HepG2 (cell line): Measurements from ENCODE around the gene FOXR1. TPM values are rescaled to one million over a fixed set of nuclear protein-coding genes. Genes with fewer than 3 reads are reported as not detected.
A peak's percentile ranks its signal among the peaks of the same experiment; 100 is the strongest.

Experiments used
- CEBPZ ChIP-seq: IDR thresholded peaks from 2 replicates; pipeline ENCODE4 v1.6.1; 2012; ENCODE audit warnings: low read length, improper control_type of control experiment
- FOXM1 ChIP-seq: sonication (generic); formaldehyde crosslinking; IDR thresholded peaks from 2 replicates; pipeline ENCODE4 v1.5.0; 2020; ENCODE audit warnings: missing genetic modification reagents
- GPBP1L1 ChIP-seq: sonication (generic); formaldehyde crosslinking; IDR thresholded peaks from 2 replicates; pipeline ENCODE4 v1.5.0; 2020; ENCODE audit warnings: mild to moderate bottlenecking, missing genetic modification reagents
- GTF2F1 ChIP-seq: fragments of 150-350 bp; IDR thresholded peaks from 2 replicates; pipeline ENCODE4 v1.6.1; 2014; ENCODE audit warnings: low read length
- NFE2L2 ChIP-seq: fragments of 150-350 bp; IDR thresholded peaks from 2 replicates; pipeline ENCODE4 v1.6.1; 2014; ENCODE audit warnings: low read length
- NONO ChIP-seq, 2 experiments: fragments of 450-650 bp in 1 of 2; sonication (generic) in 1 of 2; formaldehyde crosslinking in 1 of 2; IDR thresholded peaks in 1 of 2; conservative IDR thresholded peaks in 1 of 2; 2 replicates each; pipeline versions ENCODE4 v1.6.1 to v1.8.0; 2017 to 2022; ENCODE audit warnings: mild to moderate bottlenecking in 1 of 2, missing genetic modification reagents in 1 of 2, moderate library complexity in 1 of 2
- SNAPC4 ChIP-seq: sonication (generic); formaldehyde crosslinking; IDR thresholded peaks from 2 replicates; pipeline ENCODE4 v1.4.0; 2020; ENCODE audit warnings: mild to moderate bottlenecking, missing genetic modification reagents
- ZNF138 ChIP-seq: sonication (generic); formaldehyde crosslinking; IDR thresholded peaks from 2 replicates; pipeline ENCODE4 v1.5.0; 2020; ENCODE audit warnings: mild to moderate bottlenecking, low read depth, missing genetic modification reagents
- ZNF326 ChIP-seq: sonication (generic); formaldehyde crosslinking; IDR thresholded peaks from 2 replicates; pipeline ENCODE4 v1.4.0; 2020; ENCODE audit warnings: missing genetic modification reagents, borderline replicate concordance
- ZNF331 ChIP-seq: sonication (generic); formaldehyde crosslinking; IDR thresholded peaks from 2 replicates; pipeline ENCODE4 v1.4.0; 2020; ENCODE audit warnings: missing genetic modification reagents
- ZNF549 ChIP-seq: sonication (generic); formaldehyde crosslinking; IDR thresholded peaks from 2 replicates; pipeline ENCODE4 v1.5.0; 2020; ENCODE audit warnings: missing genetic modification reagents
- ZNF563 ChIP-seq: sonication (generic); formaldehyde crosslinking; IDR thresholded peaks from 2 replicates; pipeline ENCODE4 v1.8.0; 2022; ENCODE audit warnings: mild to moderate bottlenecking, moderate library complexity, missing genetic modification reagents
- polyA plus RNA-seq, 8 experiments: library from polyadenylated mRNA; depleted of rRNA in 3 of 8; stranded (reverse) in 7 of 8; unstranded in 1 of 8; fragments of >200 nt; fragmentation: Illumina TruSeq in 4 of 8; extraction: Trizol in 4 of 8; gene quantifications; 2 replicates each; pipeline versions ENCODE4 v1.2.1 to v1.2.3, GENCODE V29; 2011 to 2016; ENCODE audit warnings: low read depth in 4 of 8, missing spikeins in 1 of 8, mixed read lengths in 1 of 8; ENCODE audit not compliant: insufficient read depth in 1 of 8
- total RNA-seq, 5 experiments: library from RNA; depleted of rRNA; stranded (reverse); fragments of >200 nt; fragmentation: Illumina TruSeq; extraction: Trizol; gene quantifications; 2 replicates each; pipeline ENCODE4 v1.2.3, GENCODE V29; 2016; ENCODE audit warnings: low read depth in 1 of 5
- TF ChIP-seq, protein P1 (sequence below): sonication (generic); formaldehyde crosslinking; IDR thresholded peaks from 2 replicates; pipeline ENCODE4 v1.4.0; 2020; ENCODE audit warnings: missing genetic modification reagents

The FOXR1 gene
- total and polyA plus RNA-seq, 2 of the 13 experiments (the other 11 are each of a cell fraction or from before 2014, with no cell fraction given) = not detected

DNA sequence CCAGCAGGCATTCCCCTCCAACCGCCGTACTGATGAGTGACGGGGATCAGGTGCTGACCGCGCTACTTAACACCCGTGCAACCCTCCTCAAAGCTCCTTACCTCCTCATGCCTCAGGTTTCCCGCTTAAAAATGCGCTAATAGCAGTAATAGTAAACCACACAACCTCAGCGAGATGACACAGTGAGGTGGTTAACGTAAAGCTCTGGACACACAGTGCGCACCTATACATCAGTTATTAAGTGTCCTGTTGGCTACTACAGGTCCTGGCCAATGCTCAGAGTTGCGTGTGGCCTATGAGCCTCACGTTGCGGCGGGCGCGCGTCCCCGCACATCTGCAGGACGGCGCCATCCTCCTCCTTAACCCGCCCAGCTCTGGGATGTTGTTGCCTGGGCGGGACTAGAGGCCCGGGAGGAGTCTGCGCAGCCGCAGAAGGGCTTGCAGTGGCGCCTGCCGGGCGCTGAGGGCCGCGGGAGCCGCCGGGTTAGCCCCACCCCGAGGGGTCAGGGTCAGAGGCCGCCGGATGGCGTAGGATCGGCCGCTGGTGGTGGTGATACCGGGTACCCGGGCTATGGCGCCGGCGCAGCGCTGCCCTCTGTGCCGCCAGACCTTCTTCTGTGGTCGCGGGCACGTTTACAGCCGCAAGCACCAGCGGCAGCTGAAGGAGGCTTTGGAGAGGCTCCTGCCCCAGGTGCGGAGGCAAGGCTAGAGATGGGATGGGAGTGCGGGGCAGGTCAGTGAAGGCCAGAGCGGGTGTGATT, 26.2 kb downstream of the FOXR1 start, which contains the start of gene CENATAC (continued):
- TF ChIP-seq GPBP1L1 = no peak
- TF ChIP-seq ZNF549 (CRISPR knock-in tag) = no peak
- no peak for TF ChIP-seq NFE2L2
- TF ChIP-seq ZNF326 (CRISPR knock-in tag) = no peak
- TF ChIP-seq ZNF138 (CRISPR knock-in tag) = no peak
- peak; percentile 58 for TF ChIP-seq SNAPC4 (CRISPR knock-in tag)
- TF ChIP-seq CEBPZ = no peak
- TF ChIP-seq, protein P1, sequence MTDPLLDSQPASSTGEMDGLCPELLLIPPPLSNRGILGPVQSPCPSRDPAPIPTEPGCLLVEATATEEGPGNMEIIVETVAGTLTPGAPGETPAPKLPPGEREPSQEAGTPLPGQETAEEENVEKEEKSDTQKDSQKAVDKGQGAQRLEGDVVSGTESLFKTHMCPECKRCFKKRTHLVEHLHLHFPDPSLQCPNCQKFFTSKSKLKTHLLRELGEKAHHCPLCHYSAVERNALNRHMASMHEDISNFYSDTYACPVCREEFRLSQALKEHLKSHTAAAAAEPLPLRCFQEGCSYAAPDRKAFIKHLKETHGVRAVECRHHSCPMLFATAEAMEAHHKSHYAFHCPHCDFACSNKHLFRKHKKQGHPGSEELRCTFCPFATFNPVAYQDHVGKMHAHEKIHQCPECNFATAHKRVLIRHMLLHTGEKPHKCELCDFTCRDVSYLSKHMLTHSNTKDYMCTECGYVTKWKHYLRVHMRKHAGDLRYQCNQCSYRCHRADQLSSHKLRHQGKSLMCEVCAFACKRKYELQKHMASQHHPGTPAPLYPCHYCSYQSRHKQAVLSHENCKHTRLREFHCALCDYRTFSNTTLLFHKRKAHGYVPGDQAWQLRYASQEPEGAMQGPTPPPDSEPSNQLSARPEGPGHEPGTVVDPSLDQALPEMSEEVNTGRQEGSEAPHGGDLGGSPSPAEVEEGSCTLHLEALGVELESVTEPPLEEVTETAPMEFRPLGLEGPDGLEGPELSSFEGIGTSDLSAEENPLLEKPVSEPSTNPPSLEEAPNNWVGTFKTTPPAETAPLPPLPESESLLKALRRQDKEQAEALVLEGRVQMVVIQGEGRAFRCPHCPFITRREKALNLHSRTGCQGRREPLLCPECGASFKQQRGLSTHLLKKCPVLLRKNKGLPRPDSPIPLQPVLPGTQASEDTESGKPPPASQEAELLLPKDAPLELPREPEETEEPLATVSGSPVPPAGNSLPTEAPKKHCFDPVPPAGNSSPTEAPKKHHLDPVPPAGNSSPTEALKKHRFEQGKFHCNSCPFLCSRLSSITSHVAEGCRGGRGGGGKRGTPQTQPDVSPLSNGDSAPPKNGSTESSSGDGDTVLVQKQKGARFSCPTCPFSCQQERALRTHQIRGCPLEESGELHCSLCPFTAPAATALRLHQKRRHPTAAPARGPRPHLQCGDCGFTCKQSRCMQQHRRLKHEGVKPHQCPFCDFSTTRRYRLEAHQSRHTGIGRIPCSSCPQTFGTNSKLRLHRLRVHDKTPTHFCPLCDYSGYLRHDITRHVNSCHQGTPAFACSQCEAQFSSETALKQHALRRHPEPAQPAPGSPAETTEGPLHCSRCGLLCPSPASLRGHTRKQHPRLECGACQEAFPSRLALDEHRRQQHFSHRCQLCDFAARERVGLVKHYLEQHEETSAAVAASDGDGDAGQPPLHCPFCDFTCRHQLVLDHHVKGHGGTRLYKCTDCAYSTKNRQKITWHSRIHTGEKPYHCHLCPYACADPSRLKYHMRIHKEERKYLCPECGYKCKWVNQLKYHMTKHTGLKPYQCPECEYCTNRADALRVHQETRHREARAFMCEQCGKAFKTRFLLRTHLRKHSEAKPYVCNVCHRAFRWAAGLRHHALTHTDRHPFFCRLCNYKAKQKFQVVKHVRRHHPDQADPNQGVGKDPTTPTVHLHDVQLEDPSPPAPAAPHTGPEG (CRISPR knock-in tag) = 0 out of 2 replicates have a peak, but pooled peaks have one; percentile 11
- no peak for TF ChIP-seq GTF2F1
- no peak for TF ChIP-seq FOXM1 (CRISPR knock-in tag)
- TF ChIP-seq NONO (IDR thresholded peaks at IDR 0.05) = no peak
- peak; percentile 77 for TF ChIP-seq NONO (CRISPR knock-in tag; conservative IDR thresholded peaks at IDR 0.05)
- TF ChIP-seq ZNF563 (CRISPR knock-in tag) = no peak
- TF ChIP-seq ZNF331 (CRISPR knock-in tag) = no peak
